Right renal pelvis (tissue), 4 donors: ENCODE results near the gene NAIF1. TPM values are rescaled to one million over a fixed set of nuclear protein-coding genes. Genes with fewer than 3 reads are reported as not detected.
A peak's percentile ranks its signal among the peaks of the same experiment; 100 is the strongest.
"Not testable (repeated sequence)": the region's sequence is repeated elsewhere in the genome, so short reads cannot be mapped to it uniquely, and the experiment has no call there.

Experiments
- DNase-seq, 4 donors: peaks; one replicate each; pipeline ENCODE4 v3.0.0-alpha.2; 2013; ENCODE audit warnings: low read depth in 4 of 4, low spot score in 3 of 4, missing footprints in 1 of 4
- polyA plus RNA-seq, 4 donors: library from polyadenylated mRNA; unstranded; fragments of 120-200 nt; gene quantifications; one replicate each; pipeline ENCODE4 v1.2.1, GENCODE V29; 2013; ENCODE audit not compliant: insufficient read length in 4 of 4

NAIF1 gene, protein sequence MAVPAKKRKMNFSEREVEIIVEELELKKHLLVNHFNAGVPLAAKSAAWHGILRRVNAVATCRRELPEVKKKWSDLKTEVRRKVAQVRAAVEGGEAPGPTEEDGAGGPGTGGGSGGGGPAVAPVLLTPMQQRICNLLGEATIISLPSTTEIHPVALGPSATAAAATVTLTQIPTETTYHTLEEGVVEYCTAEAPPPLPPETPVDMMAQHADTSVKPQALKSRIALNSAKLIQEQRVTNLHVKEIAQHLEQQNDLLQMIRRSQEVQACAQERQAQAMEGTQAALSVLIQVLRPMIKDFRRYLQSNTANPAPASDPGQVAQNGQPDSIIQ
- polyA plus RNA-seq = 10 to 100 TPM; 11.2 to 13.0 (median 12.0) TPM

- peak; percentile 94 to 98 (median 97) for DNase-seq
Observed at GRCh38 chr9:128066713-128067644, at the start of gene NAIF1. Gene NAIF1 (minus strand): TSS chr9:128067320. CDS start chr9:128067101, 219 bp downstream.

DNA sequence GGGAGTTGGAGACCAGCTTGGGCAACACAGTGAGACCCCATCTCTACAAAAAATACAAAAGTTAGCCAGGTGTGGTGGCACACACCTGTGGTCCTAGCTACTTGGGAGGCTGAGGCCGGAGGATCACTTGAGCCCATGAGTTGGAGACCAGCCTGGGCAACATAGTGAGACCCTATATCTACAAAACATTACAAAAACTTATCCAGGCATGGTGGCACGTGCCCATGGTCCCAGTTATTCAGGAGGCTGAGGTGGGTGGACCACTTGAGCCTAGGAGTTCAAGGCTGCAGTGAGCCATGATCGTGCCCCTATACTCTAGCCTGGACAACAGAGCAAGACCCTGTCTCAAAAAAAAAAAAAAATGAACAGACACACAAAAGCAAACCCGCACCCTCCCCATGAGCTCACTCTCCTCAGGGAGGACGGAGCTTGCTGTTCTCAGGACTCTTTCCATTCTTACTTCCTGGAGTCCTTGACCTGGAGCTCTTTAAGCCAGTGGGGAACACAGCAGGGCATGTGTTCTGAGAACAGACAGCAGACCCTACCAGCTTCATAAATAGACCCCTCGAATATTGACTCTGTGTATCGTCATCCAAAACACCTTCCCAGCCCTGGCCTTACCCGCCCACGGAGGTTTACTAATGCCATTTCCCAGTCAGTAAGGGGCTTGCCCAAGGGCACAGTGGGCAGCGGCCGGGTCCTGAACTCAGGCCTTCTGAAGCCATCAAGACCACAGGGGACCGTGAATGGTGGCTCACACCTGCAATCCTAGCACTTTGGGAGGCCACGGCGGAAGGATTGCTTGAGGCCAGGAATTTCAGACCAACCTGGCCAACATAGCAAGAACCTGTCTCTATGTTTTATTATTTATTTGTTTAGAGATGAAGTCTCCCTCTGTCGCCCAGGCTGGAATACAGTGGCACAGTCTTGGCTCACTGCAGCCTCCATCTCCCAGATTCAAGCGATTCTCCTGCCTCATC lies 49.3 kb upstream of the NAIF1 start:
- no peak for DNase-seq

- DNase-seq = no peak
Observed at GRCh38 chr9:128115187-128116103, 48.3 kb upstream of the NAIF1 start.

GRCh38 chr9:128114326-128115186 lies 47.4 kb upstream of the NAIF1 start:
- DNase-seq = no peak

- no peak for DNase-seq
Observed at GRCh38 chr9:128113526-128114325, 46.6 kb upstream of the NAIF1 start.

DNA sequence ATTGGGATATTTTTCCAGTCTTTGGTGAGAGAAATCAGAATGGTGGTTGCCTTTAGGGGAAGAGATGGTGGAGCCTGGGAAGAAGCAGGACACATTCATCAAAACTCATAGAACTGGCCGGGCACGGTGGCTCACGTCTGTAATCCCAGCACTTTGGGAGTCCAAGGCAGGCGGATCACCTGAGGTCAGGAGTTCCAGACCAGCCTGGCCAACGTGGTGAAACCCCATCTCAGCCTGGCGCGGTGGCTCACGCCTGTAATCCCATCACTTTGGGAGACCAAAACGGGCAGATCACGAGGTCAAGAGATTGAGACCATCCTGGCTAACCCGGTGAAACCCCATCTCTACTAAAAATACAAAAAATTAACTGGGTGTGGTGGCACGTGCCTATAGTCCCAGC lies 44.6 kb upstream of the NAIF1 start:
- DNase-seq = not testable (repeated sequence)

DNA sequence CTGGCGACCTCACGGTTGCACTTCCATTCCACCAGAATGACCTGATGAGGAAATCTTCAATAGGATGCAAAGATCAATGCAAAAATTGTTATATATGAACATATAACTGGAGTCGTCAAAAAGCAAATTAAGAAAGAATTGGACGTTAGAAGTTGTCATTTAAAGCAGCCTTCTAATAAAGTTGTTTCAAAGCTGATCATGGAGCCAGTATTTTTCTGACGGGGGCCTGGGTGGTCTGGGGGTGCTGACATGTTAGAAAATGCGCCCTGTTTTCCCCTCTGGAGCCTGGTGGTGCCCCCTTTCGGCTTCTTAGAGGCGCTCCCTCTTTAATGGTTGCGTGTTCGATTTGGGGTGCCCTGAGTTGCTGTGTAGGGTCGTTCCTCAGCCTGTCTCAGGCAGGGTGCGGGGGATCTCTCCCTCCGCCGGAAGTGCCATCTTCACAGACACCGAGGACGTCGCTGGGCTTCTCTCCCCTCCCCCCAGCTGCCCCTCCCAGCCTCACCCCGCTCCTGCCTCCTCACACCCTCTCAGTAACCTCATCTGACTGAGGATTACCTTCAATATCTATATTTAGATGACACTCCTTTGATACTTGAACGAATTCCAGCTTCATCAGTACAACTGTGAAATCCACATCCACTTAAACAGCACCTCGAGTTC lies 42.1 kb upstream of the NAIF1 start:
- no peak for DNase-seq

GRCh38 chr9:128108269-128109049 lies 41.3 kb upstream of the NAIF1 start:
- DNase-seq = no peak

GRCh38 chr9:128107468-128108268 lies 40.5 kb upstream of the NAIF1 start:
- DNase-seq = no peak

GRCh38 chr9:128106940-128107467 lies 39.9 kb upstream of the NAIF1 start:
- no peak for DNase-seq

DNA sequence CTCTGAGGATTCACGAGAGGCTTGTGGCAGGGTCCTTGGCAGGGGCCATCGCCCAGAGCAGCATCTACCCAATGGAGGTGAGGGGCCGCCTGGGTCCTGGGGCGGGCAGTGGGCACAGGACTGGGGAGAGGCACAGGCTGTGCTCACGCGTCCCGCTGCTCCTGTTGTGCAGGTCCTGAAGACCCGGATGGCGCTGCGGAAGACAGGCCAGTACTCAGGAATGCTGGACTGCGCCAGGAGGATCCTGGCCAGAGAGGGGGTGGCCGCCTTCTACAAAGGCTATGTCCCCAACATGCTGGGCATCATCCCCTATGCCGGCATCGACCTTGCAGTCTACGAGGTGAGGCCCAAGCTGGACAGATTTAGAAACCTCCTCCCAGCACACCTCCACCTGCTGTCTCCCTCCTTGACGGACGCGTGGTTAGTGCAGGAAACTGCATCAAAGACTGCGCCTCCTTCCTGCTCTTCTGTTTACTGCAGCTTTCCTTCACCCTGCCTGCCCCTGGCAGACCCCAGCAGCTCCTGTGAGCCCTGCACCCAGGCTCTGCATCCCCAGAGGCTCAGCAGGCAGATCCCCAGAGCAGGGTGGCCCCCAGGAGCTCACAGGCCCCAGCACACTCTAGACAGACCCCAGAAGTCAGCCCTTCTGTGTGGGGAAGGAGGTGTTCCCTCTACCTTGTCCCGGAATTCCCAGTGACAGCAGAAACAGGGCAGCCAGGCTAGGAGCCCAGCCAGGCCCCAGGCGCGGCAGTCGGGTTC lies 39.2 kb upstream of the NAIF1 start:
- DNase-seq = no peak

- DNase-seq = no peak
Observed at GRCh38 chr9:128105538-128106175, 38.5 kb upstream of the NAIF1 start.

- no peak for DNase-seq
Observed at GRCh38 chr9:128104171-128104618, 37.1 kb upstream of the NAIF1 start.

- DNase-seq = no peak
Observed at GRCh38 chr9:128103589-128103962, 36.5 kb upstream of the NAIF1 start.
